CD4-positive, CD25-positive, alpha-beta regulatory T cell (primary cell): Measurements from ENCODE around the gene ARHGEF19. TPM values are rescaled to one million over a fixed set of nuclear protein-coding genes. Genes with fewer than 3 reads are reported as not detected.

Experiments used
- ATAC-seq, 2 donors: fragments of 150-1000 bp; cut with Tn5 transposase; one replicate each; pipeline ENCODE4 v1.10.0; 2021; ENCODE audit warnings: low read depth in 2 of 2, moderate number of reproducible peaks in 2 of 2, moderate library complexity in 1 of 2
- DNase-seq, 3 donors: peaks; one replicate each; pipeline versions ENCODE4 v3.0.0 to v3.0.0-alpha.2; 2012 to 2022; ENCODE audit warnings: mixed read lengths in 1 of 3
- H3K27ac ChIP-seq: one replicate; pipeline ENCODE4 v1.7.0; 2013; ENCODE audit warnings: mild to moderate bottlenecking, low read length; ENCODE audit not compliant: insufficient read depth, poor library complexity, severe bottlenecking
- H3K27me3 ChIP-seq: one replicate; pipeline ENCODE4 v1.7.0; 2013; ENCODE audit warnings: low read length; ENCODE audit not compliant: control insufficient read depth, insufficient read depth
- H3K36me3 ChIP-seq: one replicate; pipeline ENCODE4 v1.7.0; 2013; ENCODE audit warnings: mild to moderate bottlenecking, low read length, moderate library complexity; ENCODE audit not compliant: control insufficient read depth, insufficient read depth
- H3K4me1 ChIP-seq: 2 replicates; pipeline ENCODE4 v1.7.0; 2013; ENCODE audit warnings: mild to moderate bottlenecking, low read length; ENCODE audit not compliant: insufficient read depth, control insufficient read depth, poor library complexity, severe bottlenecking
- H3K4me3 ChIP-seq: one replicate; pipeline ENCODE4 v1.7.0; 2013; ENCODE audit warnings: low read depth, mild to moderate bottlenecking, low read length, moderate library complexity
- H3K9me3 ChIP-seq, 2 experiments: 1 replicate in 1 of 2; 2 replicates in 1 of 2; pipeline ENCODE4 v1.7.0; 2013; ENCODE audit warnings: low read length in 2 of 2, mild to moderate bottlenecking in 1 of 2, moderate library complexity in 1 of 2; ENCODE audit not compliant: control insufficient read depth in 2 of 2
- H3K27ac Mint-ChIP-seq, 3 donors: one replicate each; pipeline ENCODE4 v1.8.0; 2020 to 2022; ENCODE audit warnings: mild to moderate bottlenecking in 3 of 3, mixed read lengths in 3 of 3, moderate library complexity in 2 of 3
- H3K27me3 Mint-ChIP-seq: one replicate; pipeline ENCODE4 v1.8.0; 2022; ENCODE audit warnings: mild to moderate bottlenecking, mixed read lengths
- H3K36me3 Mint-ChIP-seq: one replicate; pipeline ENCODE4 v1.8.0; 2020; ENCODE audit warnings: mixed read lengths
- H3K4me1 Mint-ChIP-seq, 4 donors: one replicate each; pipeline ENCODE4 v1.8.0; 2020 to 2022; ENCODE audit warnings: mixed read lengths in 4 of 4, mild to moderate bottlenecking in 1 of 4
- H3K4me3 Mint-ChIP-seq, 4 donors: one replicate each; pipeline ENCODE4 v1.8.0; 2020 to 2022; ENCODE audit warnings: mild to moderate bottlenecking in 4 of 4, mixed read lengths in 4 of 4, moderate library complexity in 3 of 4
- H3K9me3 Mint-ChIP-seq, 7 donors: one replicate each; pipeline ENCODE4 v1.8.0; 2020 to 2022; ENCODE audit warnings: mixed read lengths in 7 of 7, mild to moderate bottlenecking in 3 of 7, moderate library complexity in 2 of 7
- polyA plus RNA-seq, 4 donors: library from polyadenylated mRNA; unstranded; fragments of 300-500 nt; fragmentation: Illumina TruSeq; gene quantifications; one replicate each; pipeline ENCODE4 v1.2.3, GENCODE V29; 2021
- total RNA-seq: library from RNA; stranded (reverse); gene quantifications from one replicate; pipeline ENCODE4 v1.2.3, GENCODE V29; 2022

ARHGEF19 gene
- total and polyA plus RNA-seq, 5 donors from 2014 or later = 5.6 to 10.4 (median 8.2) TPM

GRCh38 chr1:16155537-16156410 is 56.7 kb downstream of the ARHGEF19 start, which contains the start of gene EPHA2:
EPHA2 (minus strand) TSS chr1:16156069; CDS start chr1:16155932, 137 bp downstream.
- no peak for DNase-seq
- H3K9me3 ChIP-seq = no peaks in the 10 kb centered on the region
- ATAC-seq = no peak
- no peaks in the 10 kb centered on the region for H3K36me3 ChIP-seq
- H3K4me3 ChIP-seq = no peak within 1 kb of the TSS
- no peak within 1 kb of the TSS for H3K27ac ChIP-seq
- peaks cover 44% of the 10 kb centered on the region for H3K4me1 ChIP-seq
- no peaks in the 10 kb centered on the region for H3K36me3 Mint-ChIP-seq
- peaks cover 5 to 56% (median 19%) of the 10 kb centered on the region in 4 donors for H3K4me1 Mint-ChIP-seq
- H3K27me3 Mint-ChIP-seq = peaks cover 15% of the 10 kb centered on the region
- H3K9me3 Mint-ChIP-seq = no peaks in the 10 kb centered on the region
- H3K27me3 ChIP-seq = peaks cover 3% of the 10 kb centered on the region
- H3K4me3 Mint-ChIP-seq = peak within 1 kb of the TSS; percentile 69 to 91 (median 78)
- peak within 1 kb of the TSS in 1 of 3 donors; percentile 72 for H3K27ac Mint-ChIP-seq

- peak overlapping the region in 3 of 4 donors; percentile 45 to 70 (median 56) for H3K4me3 Mint-ChIP-seq
Measured at GRCh38 chr1:16153999-16154673, 58.3 kb downstream of the ARHGEF19 start.

GRCh38 chr1:16153096-16153998 is 59.1 kb downstream of the ARHGEF19 start:
- H3K27me3 Mint-ChIP-seq = peaks cover 15% of the 10 kb centered on the region
- no peaks in the 10 kb centered on the region for H3K9me3 Mint-ChIP-seq
- peaks cover 44% of the 10 kb centered on the region for H3K4me1 ChIP-seq
- H3K27ac Mint-ChIP-seq = no peak overlapping the region
- no peak overlapping the region for H3K4me3 ChIP-seq
- peak overlapping the region in 1 of 4 donors; percentile 45 for H3K4me3 Mint-ChIP-seq
- H3K36me3 Mint-ChIP-seq = no peaks in the 10 kb centered on the region
- H3K4me1 Mint-ChIP-seq = peaks cover 5 to 38% (median 15%) of the 10 kb centered on the region in 4 donors
- no peak overlapping the region for H3K27ac ChIP-seq
- H3K9me3 ChIP-seq = no peaks in the 10 kb centered on the region
- H3K27me3 ChIP-seq = peaks cover 3% of the 10 kb centered on the region
- DNase-seq (no peak), ATAC-seq (no peak)
- H3K36me3 ChIP-seq = no peaks in the 10 kb centered on the region

More at GRCh38 chr1:16153999-16154673, 58.3 kb downstream of the ARHGEF19 start:
- Histone ChIP-seq H3K27me3 (peaks cover 3% of the 10 kb centered on the region), H3K4me3 (no peak overlapping the region), H3K27ac (no peak overlapping the region), H3K4me1 (peaks cover 44% of the 10 kb centered on the region), H3K36me3 (no peaks in the 10 kb centered on the region), H3K9me3 (no peaks in the 10 kb centered on the region)
- H3K36me3 Mint-ChIP-seq = no peaks in the 10 kb centered on the region
- no peak overlapping the region for H3K27ac Mint-ChIP-seq
- H3K27me3 Mint-ChIP-seq = peaks cover 15% of the 10 kb centered on the region
- ATAC-seq = no peak
- H3K4me1 Mint-ChIP-seq = peaks cover 5 to 46% (median 17%) of the 10 kb centered on the region in 4 donors
- no peak for DNase-seq
- H3K9me3 Mint-ChIP-seq = no peaks in the 10 kb centered on the region

- H3K27me3 Mint-ChIP-seq = peaks cover 15% of the 10 kb centered on the region
- ATAC-seq (no peak), DNase-seq (no peak)
- no peak overlapping the region for H3K4me3 ChIP-seq
- H3K36me3 ChIP-seq = no peaks in the 10 kb centered on the region
- peaks cover 37% of the 10 kb centered on the region for H3K4me1 ChIP-seq
- H3K27ac Mint-ChIP-seq = no peak overlapping the region
- H3K4me3 Mint-ChIP-seq = no peak overlapping the region
- no peaks in the 10 kb centered on the region for H3K9me3 ChIP-seq
- H3K27me3 ChIP-seq = peaks cover 3% of the 10 kb centered on the region
- H3K27ac ChIP-seq = no peak overlapping the region
- no peaks in the 10 kb centered on the region for H3K36me3 Mint-ChIP-seq
- no peaks in the 10 kb centered on the region for H3K9me3 Mint-ChIP-seq
- H3K4me1 Mint-ChIP-seq = peaks cover 0 to 31% (median 8%) of the 10 kb centered on the region in 4 donors
Measured at GRCh38 chr1:16152481-16153087, 59.9 kb downstream of the ARHGEF19 start.

GRCh38 chr1:16151995-16152384 is 60.5 kb downstream of the ARHGEF19 start:
- Histone ChIP-seq H3K27me3 (peaks cover 3% of the 10 kb centered on the region), H3K27ac (no peak overlapping the region), H3K4me1 (peaks cover 31% of the 10 kb centered on the region), H3K4me3 (no peak overlapping the region), H3K36me3 (no peaks in the 10 kb centered on the region), H3K9me3 (no peaks in the 10 kb centered on the region)
- no peak overlapping the region for H3K27ac Mint-ChIP-seq
- no peaks in the 10 kb centered on the region for H3K9me3 Mint-ChIP-seq
- DNase-seq (no peak), ATAC-seq (no peak)
- peaks cover 15% of the 10 kb centered on the region for H3K27me3 Mint-ChIP-seq
- H3K4me3 Mint-ChIP-seq = no peak overlapping the region
- peaks cover 0 to 25% (median 3%) of the 10 kb centered on the region in 4 donors for H3K4me1 Mint-ChIP-seq
- H3K36me3 Mint-ChIP-seq = no peaks in the 10 kb centered on the region

- Mint-ChIP-seq H3K27me3 (peaks cover 14% of the 10 kb centered on the region), H3K4me1 (peaks cover 0 to 19% (median under 1%) of the 10 kb centered on the region in 4 donors), H3K36me3 (no peaks in the 10 kb centered on the region), H3K4me3 (peak overlapping the region in 1 of 4 donors; percentile 56), H3K27ac (no peak overlapping the region), H3K9me3 (no peaks in the 10 kb centered on the region)
- H3K27ac ChIP-seq = no peak overlapping the region
- H3K36me3 ChIP-seq = no peaks in the 10 kb centered on the region
- peaks cover 3% of the 10 kb centered on the region for H3K27me3 ChIP-seq
- no peak overlapping the region for H3K4me3 ChIP-seq
- no peak for DNase-seq
- H3K4me1 ChIP-seq = peaks cover 25% of the 10 kb centered on the region
- H3K9me3 ChIP-seq = no peaks in the 10 kb centered on the region
- no peak for ATAC-seq
Measured at GRCh38 chr1:16151196-16151994, 61.1 kb downstream of the ARHGEF19 start.
